ENCODE data around the gene SNTN. TPM values are rescaled to one million over a fixed set of nuclear protein-coding genes. Genes with fewer than 3 reads are reported as not detected.

Gene SNTN
- total RNA-seq, 1 experiment from 2014 or later, result not detected

DNA sequence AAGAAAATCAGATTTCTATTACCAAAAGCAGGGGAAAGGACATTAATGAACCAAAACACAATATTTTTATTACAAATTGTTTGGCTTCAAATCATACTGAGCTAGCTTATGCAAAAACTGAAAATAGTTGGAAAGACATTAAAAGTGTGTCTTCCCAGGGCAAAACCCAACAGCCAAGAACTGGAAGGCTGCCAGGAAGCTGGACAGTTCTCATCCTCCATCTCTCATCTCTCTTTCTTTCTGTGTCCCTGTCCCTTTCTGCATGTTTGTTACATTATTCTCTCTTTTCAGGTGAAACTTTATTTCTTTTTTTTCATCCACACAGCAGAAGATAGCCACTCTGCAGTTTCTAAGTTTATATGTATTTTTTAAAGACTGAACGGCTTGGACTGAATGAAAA, 41.1 kb upstream of the SNTN start:
- no peaks in the 10 kb centered on the region for H3K27me3 Mint-ChIP-seq (ENCODE audit: unreplicated experiment)
- DNase-seq, result no peak

DNA sequence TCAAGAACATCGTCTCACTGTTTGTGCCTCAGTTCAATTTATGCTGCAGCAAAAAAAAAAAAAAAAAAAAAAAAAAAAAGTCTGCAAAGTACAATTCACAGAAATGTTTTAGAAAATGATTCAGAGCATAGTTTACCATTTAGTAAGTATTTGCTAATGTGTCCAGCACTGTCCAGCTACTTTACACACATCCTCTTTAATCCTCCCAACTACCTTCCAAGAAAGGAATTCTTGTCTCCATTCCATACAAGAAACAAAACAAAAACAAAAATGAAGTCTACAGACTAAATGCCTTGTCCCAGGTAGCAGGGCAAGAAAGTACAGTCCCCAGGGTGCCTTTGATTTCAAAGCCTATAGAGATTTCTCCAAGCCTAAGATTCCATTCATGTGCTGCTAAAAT, 38.9 kb upstream of the SNTN start:
- Mint-ChIP-seq H3K27ac (ENCODE audit: unreplicated experiment) (no peak overlapping the region), H3K36me3 (ENCODE audit: insufficient read depth, unreplicated experiment) (no peaks in the 10 kb centered on the region), H3K9me3 (ENCODE audit: low read depth, unreplicated experiment) (no peaks in the 10 kb centered on the region), H3K4me1 (ENCODE audit: low read depth, unreplicated experiment) (no peaks in the 10 kb centered on the region), H3K4me3 (ENCODE audit: low read depth, unreplicated experiment) (no peak overlapping the region), H3K27me3 (ENCODE audit: unreplicated experiment) (no peaks in the 10 kb centered on the region)
- BruUV-seq (replicated peaks), result no TSS peak
- CTCF ChIA-PET, result interaction anchor here (0.6 kb wide), 1 partner anchor 171 kb away, joined by 5 read pairs; no protein-coding TSS in a partner anchor
- intact Hi-C loops (cut with micrococcal nuclease; ENCODE audit: unreplicated experiment), result no loop called here
- TF ChIP-seq, protein P1, sequence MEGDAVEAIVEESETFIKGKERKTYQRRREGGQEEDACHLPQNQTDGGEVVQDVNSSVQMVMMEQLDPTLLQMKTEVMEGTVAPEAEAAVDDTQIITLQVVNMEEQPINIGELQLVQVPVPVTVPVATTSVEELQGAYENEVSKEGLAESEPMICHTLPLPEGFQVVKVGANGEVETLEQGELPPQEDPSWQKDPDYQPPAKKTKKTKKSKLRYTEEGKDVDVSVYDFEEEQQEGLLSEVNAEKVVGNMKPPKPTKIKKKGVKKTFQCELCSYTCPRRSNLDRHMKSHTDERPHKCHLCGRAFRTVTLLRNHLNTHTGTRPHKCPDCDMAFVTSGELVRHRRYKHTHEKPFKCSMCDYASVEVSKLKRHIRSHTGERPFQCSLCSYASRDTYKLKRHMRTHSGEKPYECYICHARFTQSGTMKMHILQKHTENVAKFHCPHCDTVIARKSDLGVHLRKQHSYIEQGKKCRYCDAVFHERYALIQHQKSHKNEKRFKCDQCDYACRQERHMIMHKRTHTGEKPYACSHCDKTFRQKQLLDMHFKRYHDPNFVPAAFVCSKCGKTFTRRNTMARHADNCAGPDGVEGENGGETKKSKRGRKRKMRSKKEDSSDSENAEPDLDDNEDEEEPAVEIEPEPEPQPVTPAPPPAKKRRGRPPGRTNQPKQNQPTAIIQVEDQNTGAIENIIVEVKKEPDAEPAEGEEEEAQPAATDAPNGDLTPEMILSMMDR (IDR thresholded peaks at IDR 0.05; ENCODE audit: unreplicated experiment), result no peak
- DNase-seq, result no peak

More for the DNA sequence above, 41.1 kb upstream of the SNTN start:
- intact Hi-C loops (cut with micrococcal nuclease; ENCODE audit: unreplicated experiment), result no loop called here
- Mint-ChIP-seq H3K36me3 (ENCODE audit: insufficient read depth, unreplicated experiment) (no peaks in the 10 kb centered on the region), H3K27ac (ENCODE audit: unreplicated experiment) (no peak overlapping the region), H3K4me1 (ENCODE audit: low read depth, unreplicated experiment) (no peaks in the 10 kb centered on the region), H3K4me3 (ENCODE audit: low read depth, unreplicated experiment) (no peak overlapping the region), H3K9me3 (ENCODE audit: low read depth, unreplicated experiment) (no peaks in the 10 kb centered on the region)
- CTCF ChIA-PET, result no interaction called here
- TF ChIP-seq, protein P1 (IDR thresholded peaks at IDR 0.05; ENCODE audit: unreplicated experiment), result no peak
- no TSS peak for BruUV-seq (replicated peaks)

DNA sequence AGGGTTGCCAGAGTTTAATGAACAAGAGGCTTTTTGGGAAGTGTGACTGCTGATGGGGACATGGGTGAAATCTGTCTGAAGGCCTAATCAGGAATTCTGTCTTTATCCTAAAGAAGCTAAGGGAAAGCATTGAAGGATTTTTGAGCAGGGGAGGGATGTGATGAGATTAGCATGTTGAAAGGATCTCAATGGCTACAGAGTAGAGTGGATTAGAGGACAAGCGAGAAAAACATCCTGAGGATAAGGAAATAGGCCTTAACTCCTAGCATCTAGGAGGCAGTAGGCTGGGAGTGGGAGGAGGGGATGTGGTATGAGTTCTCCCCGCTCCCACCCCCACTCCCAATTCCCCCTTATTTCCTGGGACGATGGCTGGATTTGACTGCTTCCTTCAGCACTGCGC, 35.1 kb upstream of the SNTN start:
- no peak overlapping the region for H3K27ac Mint-ChIP-seq (ENCODE audit: unreplicated experiment)
- CTCF ChIA-PET, result no interaction called here

DNA sequence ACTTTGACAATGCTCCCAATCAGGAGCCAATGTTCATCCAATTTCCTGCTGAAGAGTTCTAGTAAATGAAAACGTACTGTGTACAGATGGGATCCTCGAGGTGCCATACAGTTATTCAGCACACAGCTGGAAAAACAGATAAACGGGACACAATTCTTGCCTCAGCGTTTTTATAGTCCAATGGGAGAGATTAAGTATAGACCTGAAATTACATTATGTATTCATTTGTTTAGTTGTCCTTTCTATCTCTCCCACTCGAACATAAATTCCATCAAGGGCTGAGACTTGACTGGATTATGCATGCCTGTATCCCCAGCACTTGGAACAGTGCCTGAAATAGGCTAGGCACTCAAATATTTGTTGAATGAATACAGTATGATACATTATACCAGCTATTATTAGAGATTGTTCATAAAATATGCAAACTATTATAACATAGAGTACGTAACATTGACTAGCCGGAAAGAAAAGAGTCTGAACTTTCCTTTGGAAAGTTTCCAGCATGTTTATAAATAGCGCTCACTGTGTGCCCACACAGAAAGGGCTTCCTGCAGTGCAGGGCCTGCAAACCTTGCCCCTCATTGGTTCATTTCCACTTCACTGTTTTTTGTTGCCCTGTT, 27.4 kb upstream of the SNTN start:
- no peaks in the 10 kb centered on the region for H3K36me3 Mint-ChIP-seq (ENCODE audit: insufficient read depth, unreplicated experiment)
- DNase-seq, result peak; percentile 62
- H3K27me3 Mint-ChIP-seq (ENCODE audit: unreplicated experiment), result no peaks in the 10 kb centered on the region
- intact Hi-C loops (cut with micrococcal nuclease; ENCODE audit: unreplicated experiment), result no loop called here
- no peak overlapping the region for H3K4me3 Mint-ChIP-seq (ENCODE audit: low read depth, unreplicated experiment)
- CTCF ChIA-PET, result interaction anchor here (1.0 to 1.3 kb wide), 2 partner anchors 101 to 281 kb away, joined by 3 read pairs; no protein-coding TSS in a partner anchor
- TF ChIP-seq, protein P1 (IDR thresholded peaks at IDR 0.05; ENCODE audit: unreplicated experiment), result no peak
- H3K27ac Mint-ChIP-seq (ENCODE audit: unreplicated experiment), result no peak overlapping the region
- peaks cover 23% of the 10 kb centered on the region for H3K4me1 Mint-ChIP-seq (ENCODE audit: low read depth, unreplicated experiment)
- no peaks in the 10 kb centered on the region for H3K9me3 Mint-ChIP-seq (ENCODE audit: low read depth, unreplicated experiment)
- BruUV-seq (replicated peaks), result no TSS peak

More for the DNA sequence above, 35.1 kb upstream of the SNTN start:
- Mint-ChIP-seq H3K27me3 (ENCODE audit: unreplicated experiment) (no peaks in the 10 kb centered on the region), H3K4me3 (ENCODE audit: low read depth, unreplicated experiment) (no peak overlapping the region), H3K4me1 (ENCODE audit: low read depth, unreplicated experiment) (no peaks in the 10 kb centered on the region), H3K9me3 (ENCODE audit: low read depth, unreplicated experiment) (no peaks in the 10 kb centered on the region), H3K36me3 (ENCODE audit: insufficient read depth, unreplicated experiment) (no peaks in the 10 kb centered on the region)
- intact Hi-C loops (cut with micrococcal nuclease; ENCODE audit: unreplicated experiment), result no loop called here
- no TSS peak for BruUV-seq (replicated peaks)
- TF ChIP-seq, protein P1 (IDR thresholded peaks at IDR 0.05; ENCODE audit: unreplicated experiment), result no peak
- no peak for DNase-seq
